ENCODE measurements around the gene GTF3C5. TPM values are rescaled to one million over a fixed set of nuclear protein-coding genes. Genes with fewer than 3 reads are reported as not detected.

The GTF3C5 gene
- total RNA-seq, 4 donors from 2014 or later = 44.2 to 90.2 (median 55.4) TPM

DNA sequence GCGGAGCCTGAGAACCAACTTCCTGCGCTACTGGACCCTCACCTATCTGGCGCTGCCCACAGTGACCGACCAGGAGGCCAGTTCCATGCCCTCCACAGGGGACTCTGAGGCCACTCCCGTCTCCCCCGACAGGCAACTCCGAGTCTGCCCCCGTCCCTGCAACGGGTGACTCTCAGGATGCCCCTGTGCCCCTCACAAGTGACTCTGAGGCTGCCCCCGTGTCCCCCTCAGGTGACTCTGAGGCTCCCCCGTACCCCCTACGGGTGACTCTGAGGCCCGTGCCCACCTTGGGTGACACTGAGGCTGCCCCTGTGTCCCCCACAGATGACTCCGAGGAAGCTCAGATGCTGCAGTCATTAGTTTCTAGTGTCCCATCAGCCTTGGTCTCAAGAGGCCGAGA, 56.1 kb downstream of the GTF3C5 start:
- intact Hi-C loops (cut with DNase I; ENCODE audit: low total_unique reads) = no loop called here
- 81 to 82% methylated on average over 15 of the region's 15 CpGs for WGBS, 2 donors
- TF ChIP-seq POLR2A (IDR thresholded peaks at IDR 0.05) = no peak
- TF ChIP-seq, protein P1, sequence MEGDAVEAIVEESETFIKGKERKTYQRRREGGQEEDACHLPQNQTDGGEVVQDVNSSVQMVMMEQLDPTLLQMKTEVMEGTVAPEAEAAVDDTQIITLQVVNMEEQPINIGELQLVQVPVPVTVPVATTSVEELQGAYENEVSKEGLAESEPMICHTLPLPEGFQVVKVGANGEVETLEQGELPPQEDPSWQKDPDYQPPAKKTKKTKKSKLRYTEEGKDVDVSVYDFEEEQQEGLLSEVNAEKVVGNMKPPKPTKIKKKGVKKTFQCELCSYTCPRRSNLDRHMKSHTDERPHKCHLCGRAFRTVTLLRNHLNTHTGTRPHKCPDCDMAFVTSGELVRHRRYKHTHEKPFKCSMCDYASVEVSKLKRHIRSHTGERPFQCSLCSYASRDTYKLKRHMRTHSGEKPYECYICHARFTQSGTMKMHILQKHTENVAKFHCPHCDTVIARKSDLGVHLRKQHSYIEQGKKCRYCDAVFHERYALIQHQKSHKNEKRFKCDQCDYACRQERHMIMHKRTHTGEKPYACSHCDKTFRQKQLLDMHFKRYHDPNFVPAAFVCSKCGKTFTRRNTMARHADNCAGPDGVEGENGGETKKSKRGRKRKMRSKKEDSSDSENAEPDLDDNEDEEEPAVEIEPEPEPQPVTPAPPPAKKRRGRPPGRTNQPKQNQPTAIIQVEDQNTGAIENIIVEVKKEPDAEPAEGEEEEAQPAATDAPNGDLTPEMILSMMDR (IDR thresholded peaks at IDR 0.05) = no peak
- H3K4me3 ChIP-seq (ENCODE audit: low read depth, poor library complexity, severe bottlenecking) = no peak overlapping the region
- no peak for DNase-seq (ENCODE audit: low spot score in 2 of 2)

DNA sequence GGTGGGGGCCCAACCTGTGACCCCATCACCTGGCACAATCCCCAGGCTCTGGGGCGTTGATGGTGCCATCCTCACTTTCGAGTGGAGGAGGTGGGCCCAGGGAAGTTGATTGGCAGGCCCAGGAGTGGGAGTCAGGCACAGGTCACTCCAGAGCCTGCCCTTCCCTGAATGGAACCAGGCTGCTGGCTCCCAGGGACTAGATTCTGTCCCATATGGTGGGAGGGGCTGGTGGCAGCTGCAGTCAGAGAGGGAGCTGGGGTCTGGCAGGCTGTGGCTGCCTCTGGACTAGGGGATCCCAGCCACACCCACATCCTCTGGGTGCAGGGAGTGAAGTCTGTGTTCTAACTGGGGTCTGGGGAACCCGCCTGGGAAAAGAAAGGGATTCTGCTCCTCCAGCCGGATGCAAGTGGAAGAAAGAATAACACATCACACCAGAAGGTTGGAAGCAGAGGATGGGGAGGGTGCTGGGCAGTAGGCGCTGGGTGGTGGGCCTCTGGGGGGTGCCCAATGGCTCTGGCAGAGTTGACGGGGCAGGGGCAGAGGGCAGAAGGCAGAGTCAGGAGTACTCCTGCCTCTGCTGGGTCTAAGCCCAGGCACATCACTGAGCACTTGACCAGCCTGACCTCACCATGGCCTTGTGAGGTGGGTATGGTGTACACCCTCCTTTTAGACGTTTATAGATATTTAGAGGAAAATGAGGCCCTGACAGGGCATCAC, 56.8 kb downstream of the GTF3C5 start:
- intact Hi-C loops (cut with DNase I; ENCODE audit: low total_unique reads) = no loop called here
- TF ChIP-seq, protein P1 (IDR thresholded peaks at IDR 0.05) = no peak
- TF ChIP-seq POLR2A (IDR thresholded peaks at IDR 0.05) = no peak
- no peak overlapping the region for H3K4me3 ChIP-seq (ENCODE audit: low read depth, poor library complexity, severe bottlenecking)
- DNase-seq (ENCODE audit: low spot score in 2 of 2) = no peak
- WGBS, 2 donors = 64% methylated on average over 7 of the region's 7 CpGs

DNA sequence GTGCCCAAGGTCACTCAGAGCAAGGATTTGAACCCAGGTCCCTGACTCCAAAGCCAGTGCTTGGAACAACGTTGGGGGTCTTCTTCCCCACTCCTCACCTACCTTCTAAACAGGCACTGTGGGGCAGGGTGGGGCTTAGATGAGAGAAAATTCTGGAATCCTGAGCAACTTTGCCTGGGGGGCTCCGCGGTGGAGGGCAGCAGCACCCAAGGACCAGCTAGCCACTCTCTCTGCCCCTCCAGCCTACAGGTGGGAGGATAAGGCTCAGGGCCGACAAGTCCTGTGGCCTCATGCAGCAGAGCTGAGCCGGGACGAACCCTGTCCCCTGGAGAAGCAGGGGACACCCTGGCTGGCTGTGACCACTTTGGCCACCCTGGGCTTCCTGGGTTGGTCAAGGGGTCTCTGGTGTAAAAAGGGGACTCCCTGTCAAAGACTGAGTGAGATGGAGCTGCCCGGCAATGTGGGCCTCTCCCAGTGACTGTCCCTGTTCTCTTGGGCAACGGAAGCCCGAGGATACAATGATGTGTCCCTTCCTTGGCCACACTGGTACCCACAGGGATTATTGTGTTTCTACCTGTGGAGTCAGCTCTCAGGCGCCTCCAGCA, 57.5 kb downstream of the GTF3C5 start:
- no peak for TF ChIP-seq POLR2A (IDR thresholded peaks at IDR 0.05)
- TF ChIP-seq, protein P1 (IDR thresholded peaks at IDR 0.05) = no peak
- intact Hi-C loops (cut with DNase I; ENCODE audit: low total_unique reads) = no loop called here
- no peak overlapping the region for H3K4me3 ChIP-seq (ENCODE audit: low read depth, poor library complexity, severe bottlenecking)
- WGBS, 2 donors = 87 to 93% methylated on average over 10 of the region's 10 CpGs
- no peak for DNase-seq (ENCODE audit: low spot score in 2 of 2)

DNA sequence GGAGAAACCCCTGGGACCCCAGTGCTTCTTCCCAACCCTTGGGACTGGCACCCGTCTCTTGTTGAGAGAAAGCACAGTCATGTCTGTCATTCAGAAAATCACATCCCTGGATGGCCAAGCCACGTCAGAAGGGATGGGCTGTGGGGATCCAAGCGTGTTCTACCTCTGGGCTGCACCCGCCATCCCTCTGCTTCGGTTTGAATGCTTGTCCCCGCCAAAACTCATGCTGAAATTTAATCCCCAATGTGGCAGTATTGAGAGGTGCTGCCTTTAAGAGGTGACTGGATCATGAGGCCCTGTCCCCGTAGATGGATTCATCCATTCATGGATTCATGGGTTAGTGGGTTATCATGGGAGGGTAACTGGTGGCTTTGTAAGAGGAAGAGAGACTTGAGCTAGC, 58.0 kb downstream of the GTF3C5 start:
- no peak overlapping the region for H3K4me3 ChIP-seq (ENCODE audit: low read depth, poor library complexity, severe bottlenecking)
- intact Hi-C loops (cut with DNase I; ENCODE audit: low total_unique reads) = no loop called here
- WGBS, 2 donors = 93 to 96% methylated on average over 7 of the region's 7 CpGs
- TF ChIP-seq POLR2A (IDR thresholded peaks at IDR 0.05) = no peak
- DNase-seq (ENCODE audit: low spot score in 2 of 2) = no peak

DNA sequence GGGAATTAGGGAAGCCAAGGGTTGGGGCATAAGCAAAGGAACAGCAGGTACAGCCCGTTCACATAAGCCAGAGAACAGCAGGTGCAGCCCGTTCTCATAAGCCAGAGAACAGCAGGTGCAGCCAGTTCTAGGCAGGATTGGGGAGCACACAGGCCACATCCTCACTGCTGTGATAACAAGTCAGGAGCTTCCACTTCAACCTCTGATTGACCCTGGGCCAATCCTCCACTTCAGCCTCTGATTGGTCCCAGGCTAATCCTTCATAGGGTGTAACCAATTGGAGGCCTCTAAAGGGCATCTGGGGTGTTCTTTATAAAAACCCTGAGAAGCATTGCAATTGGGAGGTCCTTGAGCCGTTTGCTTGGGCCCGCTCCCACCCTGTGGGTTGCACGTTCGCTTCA, 58.5 kb downstream of the GTF3C5 start:
- 82 to 88% methylated on average over 6 of the region's 6 CpGs for WGBS, 2 donors
- no peak overlapping the region for H3K4me3 ChIP-seq (ENCODE audit: low read depth, poor library complexity, severe bottlenecking)
- no peak for DNase-seq (ENCODE audit: low spot score in 2 of 2)
- intact Hi-C loops (cut with DNase I; ENCODE audit: low total_unique reads) = no loop called here
- no peak for TF ChIP-seq POLR2A (IDR thresholded peaks at IDR 0.05)
- TF ChIP-seq, protein P1 (IDR thresholded peaks at IDR 0.05) = no peak

DNA sequence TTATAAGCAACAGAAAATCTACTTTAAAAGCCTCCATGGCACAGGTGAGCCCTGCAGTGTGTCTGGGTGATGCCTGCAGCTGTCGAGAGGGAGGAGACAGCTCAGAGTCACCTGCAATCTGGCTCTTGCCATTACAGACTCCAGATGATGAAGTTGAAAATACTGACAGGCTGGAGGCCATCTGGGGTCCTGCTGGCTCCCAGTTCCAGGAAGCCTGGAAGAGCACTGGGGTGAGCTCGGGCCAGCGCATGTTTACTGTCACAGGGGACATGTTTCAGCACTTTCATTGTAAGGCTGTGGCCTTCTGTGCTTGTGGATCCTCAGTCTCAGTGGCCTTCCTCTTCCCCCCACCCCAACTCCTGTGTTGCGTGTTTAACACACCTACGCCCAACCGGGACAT, 59.4 kb downstream of the GTF3C5 start:
- intact Hi-C loops (cut with DNase I; ENCODE audit: low total_unique reads) = no loop called here
- H3K4me3 ChIP-seq (ENCODE audit: low read depth, poor library complexity, severe bottlenecking) = no peak overlapping the region
- WGBS, 2 donors = 56 to 83% methylated on average over 5 of the region's 6 CpGs
- TF ChIP-seq POLR2A (IDR thresholded peaks at IDR 0.05) = no peak
- TF ChIP-seq, protein P1 (IDR thresholded peaks at IDR 0.05) = no peak
- DNase-seq (ENCODE audit: low spot score in 2 of 2) = no peak
